A549 (cell line): ENCODE results near the gene UNC13B. TPM values are rescaled to one million over a fixed set of nuclear protein-coding genes. Genes with fewer than 3 reads are reported as not detected.

Experiments
- ATAC-seq, 2 experiments: fragments of 200-7000 bp in 1 of 2; fragments of >200 bp in 1 of 2; cut with Nextera tagmentation in 1 of 2; cut with Tn5 transposase in 1 of 2; 3 replicates each; pipeline versions ENCODE4 v1.8.0 to v1.9.1; 2018 to 2020; ENCODE audit warnings: mild to moderate bottlenecking in 1 of 2, moderate library complexity in 1 of 2
- CTCF ChIA-PET: fragments of 300-600 bp; sonication (Branson Sonifier 250); formaldehyde crosslinking; extraction: SDS; loops from one replicate; lab custom pipeline; 2021; ENCODE audit warnings: antibody characterized with exemption, inconsistent platforms; lab: Yijun Ruan, JAX
- POLR2A ChIA-PET: fragments of 350-600 bp; formaldehyde crosslinking; extraction: SDS; loops from one replicate; lab custom pipeline; 2021; ENCODE audit warnings: antibody characterized with exemption, inconsistent platforms; lab: Yijun Ruan, JAX
- DNase-seq, 2 experiments: peaks; one replicate each; pipeline versions ENCODE4 v3.0.0 to v3.0.0-alpha.2; 2011 to 2016; ENCODE audit warnings: low read depth in 1 of 2, low spot score in 1 of 2
- FAIRE-seq: peaks from 2 replicates; lab custom pipeline; 2011; peaks lifted over from hg19 to GRCh38; lab: Jason Lieb, UNC
- H3K27ac ChIP-seq, 2 experiments: fragments of >200 bp; sonication (Bioruptor Twin); formaldehyde crosslinking; 3 replicates each; pipeline ENCODE4 v1.5.1; 2016 to 2017
- H3K4me1 ChIP-seq: fragments of >200 bp; sonication (Bioruptor Twin); formaldehyde crosslinking; 3 replicates; pipeline ENCODE4 v1.6.1; 2016
- H3K4me2 ChIP-seq: fragments of >200 bp; sonication (Bioruptor Twin); formaldehyde crosslinking; 3 replicates; pipeline ENCODE4 v1.6.1; 2016
- H3K4me3 ChIP-seq: fragments of >200 bp; sonication (Bioruptor Twin); formaldehyde crosslinking; 3 replicates; pipeline ENCODE4 v1.5.1; 2016
- H3K9me3 ChIP-seq: fragments of >200 bp; sonication (Bioruptor Twin); formaldehyde crosslinking; 3 replicates; pipeline ENCODE4 v1.6.1; 2016
- ATOH8 ChIP-seq: fragments of 250-450 bp; sonication (Bioruptor Pico); IDR thresholded peaks from 2 replicates; pipeline ENCODE4 v1.5.0; 2020; ENCODE audit warnings: low read depth, mild to moderate bottlenecking, moderate library complexity
- BHLHE40 ChIP-seq: IDR thresholded peaks from 2 replicates; pipeline ENCODE4 v1.6.1; 2012; ENCODE audit warnings: low read depth, low read length, inconsistent platforms
- CBX2 ChIP-seq: fragments of 200-600 bp; sonication (generic); IDR thresholded peaks from 2 replicates; pipeline ENCODE4 v1.6.1; 2016; ENCODE audit warnings: low read depth, mild to moderate bottlenecking, borderline replicate concordance
- CTCF ChIP-seq: fragments of >200 bp; sonication (Bioruptor Twin); formaldehyde crosslinking; IDR thresholded peaks from 3 replicates; pipeline ENCODE4 v1.5.1; 2016
- E2F6 ChIP-seq: IDR thresholded peaks from 2 replicates; pipeline ENCODE4 v1.6.1; 2012; ENCODE audit warnings: low read depth, borderline replicate concordance
- EHF ChIP-seq: fragments of 250-450 bp; sonication (Bioruptor Pico); IDR thresholded peaks from 2 replicates; pipeline ENCODE4 v1.5.0; 2020; ENCODE audit warnings: mild to moderate bottlenecking
- EHMT2 ChIP-seq: fragments of 200-600 bp; sonication (generic); IDR thresholded peaks from 2 replicates; pipeline ENCODE4 v1.6.1; 2016; ENCODE audit warnings: antibody characterized with exemption, low read depth, mild to moderate bottlenecking, moderate library complexity
- ELK1 ChIP-seq: fragments of 150-350 bp; IDR thresholded peaks from 2 replicates; pipeline ENCODE4 v1.6.1; 2014; ENCODE audit warnings: low read depth, mild to moderate bottlenecking, low read length
- ESRRA ChIP-seq: fragments of 150-350 bp; IDR thresholded peaks from 2 replicates; pipeline ENCODE4 v1.6.1; 2014; ENCODE audit warnings: mild to moderate bottlenecking, low read length, borderline replicate concordance
- FOSB ChIP-seq: fragments of 250-450 bp; sonication (Bioruptor Pico); IDR thresholded peaks from 2 replicates; pipeline ENCODE4 v1.5.0; 2020; ENCODE audit warnings: mild to moderate bottlenecking, moderate library complexity
- HMGXB4 ChIP-seq: fragments of 250-450 bp; sonication (Bioruptor Pico); IDR thresholded peaks from 2 replicates; pipeline ENCODE4 v1.5.0; 2021; ENCODE audit warnings: mild to moderate bottlenecking, moderate library complexity, borderline replicate concordance
- JUN ChIP-seq, 2 experiments: fragments of >200 bp; sonication (Bioruptor Twin); formaldehyde crosslinking; IDR thresholded peaks; 2 replicates in 1 of 2; 3 replicates in 1 of 2; pipeline ENCODE4 v1.6.1; 2016 to 2017
- JUNB ChIP-seq: fragments of >200 bp; sonication (Bioruptor Twin); formaldehyde crosslinking; IDR thresholded peaks from 2 replicates; pipeline ENCODE4 v1.6.1; 2016
- KDM1A ChIP-seq: fragments of 200-600 bp; sonication (generic); IDR thresholded peaks from 2 replicates; pipeline ENCODE4 v1.6.1; 2016; ENCODE audit warnings: low read depth, mild to moderate bottlenecking
- MAZ ChIP-seq: fragments of 150-350 bp; IDR thresholded peaks from 2 replicates; pipeline ENCODE4 v1.6.1; 2014; ENCODE audit warnings: antibody characterized with exemption, low read depth, low read length, borderline replicate concordance
- MYC ChIP-seq: IDR thresholded peaks from 2 replicates; pipeline ENCODE4 v1.6.1; 2012; ENCODE audit warnings: mild to moderate bottlenecking, inconsistent platforms, low read length, improper control_type of control experiment, borderline replicate concordance
- NFE2L2 ChIP-seq: fragments of 150-350 bp; conservative IDR thresholded peaks from 2 replicates; pipeline ENCODE4 v1.6.1; 2014; ENCODE audit warnings: low read length
- NPAS2 ChIP-seq: fragments of 250-450 bp; sonication (Bioruptor Pico); IDR thresholded peaks from 2 replicates; pipeline ENCODE4 v1.8.0; 2022; ENCODE audit warnings: mild to moderate bottlenecking, moderate library complexity, borderline replicate concordance
- PHF8 ChIP-seq: fragments of 200-600 bp; sonication (generic); IDR thresholded peaks from 2 replicates; pipeline ENCODE4 v1.6.1; 2016; ENCODE audit warnings: low read depth, mild to moderate bottlenecking, antibody characterized with exemption, moderate library complexity, borderline replicate concordance
- RFX5 ChIP-seq: fragments of 450-650 bp; IDR thresholded peaks from 2 replicates; pipeline ENCODE4 v1.7.1; 2014; ENCODE audit warnings: antibody characterized with exemption, mild to moderate bottlenecking, moderate library complexity
- SMC3 ChIP-seq: fragments of >200 bp; sonication (Bioruptor Twin); formaldehyde crosslinking; IDR thresholded peaks from 3 replicates; pipeline ENCODE4 v1.6.1; 2018; ENCODE audit warnings: inconsistent platforms
- SREBF2 ChIP-seq: fragments of 450-650 bp; IDR thresholded peaks from 2 replicates; pipeline ENCODE4 v1.6.1; 2014; ENCODE audit warnings: mild to moderate bottlenecking, moderate library complexity
- ZFP36 ChIP-seq: fragments of 450-650 bp; IDR thresholded peaks from 2 replicates; pipeline ENCODE4 v1.6.1; 2014; ENCODE audit warnings: borderline replicate concordance; ENCODE audit not compliant: partially characterized antibody
- ZNF302 ChIP-seq: fragments of 250-450 bp; sonication (Bioruptor Pico); IDR thresholded peaks from 2 replicates; pipeline ENCODE4 v1.9.0; 2021; ENCODE audit warnings: inconsistent platforms, mild to moderate bottlenecking, moderate library complexity
- WGBS: methylation state at CpG from one replicate; pipeline ENCODE4 v1.1.6; 2017; ENCODE audit errors: missing lambda C conversion rate; 5-methylcytosine and 5-hydroxymethylcytosine counted together
- polyA plus RNA-seq, 4 experiments: library from polyadenylated mRNA; depleted of rRNA in 3 of 4; stranded (reverse); fragments of >200 nt; fragmentation: RNase III in 1 of 4; extraction: RNeasy Plus Mini Kit Qiagen cat#74134 plus additional on column Dnase treatment in 1 of 4; gene quantifications; 2 replicates in 3 of 4; 3 replicates in 1 of 4; pipeline ENCODE4 v1.2.3, GENCODE V29; 2011 to 2017

Gene UNC13B
- polyA plus RNA-seq, 2 of the 4 experiments (the other 2 are of a cell fraction), result 9.9 to 17.8 TPM

GRCh38 chr9:35432076-35432475 is 270.3 kb downstream of the UNC13B start:
- 63% methylated on average over 2 of the region's 2 CpGs for WGBS
- TF ChIP-seq EHMT2 (no peak), ESRRA (no peak), MAZ (no peak), JUN (IDR thresholded peaks at IDR 0.05) (no peak), MYC (no peak), E2F6 (no peak), HMGXB4 (CRISPR knock-in tag) (no peak), NFE2L2 (no peak), JUNB (no peak), ZNF302 (no peak), ELK1 (no peak), SREBF2 (no peak), KDM1A (no peak), SMC3 (no peak), CTCF (no peak), ATOH8 (no peak), PHF8 (no peak), CBX2 (no peak), ZFP36 (no peak)
- H3K27ac ChIP-seq, result no peak overlapping the region
- H3K4me3 ChIP-seq, result no peak overlapping the region
- ChIA-PET POLR2A (no interaction called here), CTCF (interaction anchor here (1.2 kb wide), 1 partner anchor 14 kb away, joined by 4 read pairs; no protein-coding TSS in a partner anchor)
- no peak overlapping the region for H3K4me2 ChIP-seq
- H3K9me3 ChIP-seq, result no peaks in the 10 kb centered on the region
- DNase-seq (no peak), FAIRE-seq (no peak), ATAC-seq (no peak)
- no peaks in the 10 kb centered on the region for H3K4me1 ChIP-seq

- Histone ChIP-seq H3K4me2 (no peak overlapping the region), H3K4me3 (no peak overlapping the region), H3K9me3 (no peaks in the 10 kb centered on the region)
- no peak for FAIRE-seq
- TF ChIP-seq RFX5 (no peak), BHLHE40 (no peak), PHF8 (no peak), EHMT2 (no peak), FOSB (CRISPR knock-in tag) (no peak), ESRRA (no peak), NPAS2 (CRISPR knock-in tag) (no peak), JUN (IDR thresholded peaks at IDR 0.05) (no peak), EHF (CRISPR knock-in tag) (no peak)
- TF ChIP-seq, all 56 proteins: peak for 0
- DNase-seq (no peak), ATAC-seq (no peak)
- POLR2A ChIA-PET, result no interaction called here
- CTCF ChIA-PET, result interaction anchor here (1.1 to 1.8 kb wide), 3 partner anchors 16 to 452 kb away, joined by 3 to 5 read pairs (median 5); no protein-coding TSS in a partner anchor
- no peaks in the 10 kb centered on the region for H3K4me1 ChIP-seq
- 28% methylated on average over 1 of the region's 1 CpG for WGBS
- H3K27ac ChIP-seq, result no peak overlapping the region
Observed at GRCh38 chr9:35436933-35437332, 275.1 kb downstream of the UNC13B start.
